GM12878 (cell line): ENCODE data around the gene CCDC9B.

ENCODE experiments used
- CEBPB ChIP-seq, 2 experiments: fragments of 150-350 bp in 1 of 2; IDR thresholded peaks; 2 replicates each; pipeline ENCODE4 v1.6.1; 2012 to 2014; ENCODE audit warnings: low read depth in 2 of 2, low read length in 2 of 2, borderline replicate concordance in 1 of 2, inconsistent platforms in 1 of 2
- CHD1 ChIP-seq: IDR thresholded peaks from 2 replicates; pipeline ENCODE4 v1.6.1; 2012; ENCODE audit warnings: low read depth, low read length, improper control_type of control experiment
- MYC ChIP-seq: IDR thresholded peaks from 2 replicates; pipeline ENCODE4 v1.6.1; 2011; ENCODE audit warnings: mild to moderate bottlenecking, low read length, moderate library complexity, inconsistent platforms; ENCODE audit not compliant: insufficient read depth, insufficient replicate concordance, insufficient read length, severe bottlenecking
- ZZZ3 ChIP-seq: IDR thresholded peaks from 2 replicates; pipeline ENCODE4 v1.6.1; 2011; ENCODE audit warnings: low read depth; ENCODE audit not compliant: control insufficient read depth, insufficient read length

GRCh38 chr15:40295297-40295696, 45.4 kb downstream of the CCDC9B start:
- TF ChIP-seq ZZZ3 (no peak), MYC (no peak), CHD1 (no peak), CEBPB (IDR thresholded peaks at IDR 0.05; ENCODE audit: borderline replicate concordance in 1 of 2, low read depth in 2 of 2, low read length in 2 of 2) (no peak)
